Glomerular visceral epithelial cell (primary cell): ENCODE measurements around the gene STRN.
A peak's percentile ranks its signal among the peaks of the same experiment; 100 is the strongest.
"Not testable (repeated sequence)": the region's sequence is repeated elsewhere in the genome, so short reads cannot be mapped to it uniquely, and the experiment has no call there.

Experiments
- DNase-seq: peaks from one replicate; pipeline ENCODE4 v3.0.0-alpha.2; 2016; ENCODE audit errors: extremely low spot score

The STRN gene

GRCh38 chr2:36966370-36967235, at the start of gene STRN:
TSS of gene STRN (minus strand) at chr2:36966536. CDS start at chr2:36966463, 73 bp downstream.
- DNase-seq, result peak; percentile 95

- DNase-seq, result no peak
Observed at GRCh38 chr2:37013315-37013641, 46.9 kb upstream of the STRN start.

GRCh38 chr2:37011130-37011529, 44.8 kb upstream of the STRN start:
- DNase-seq, result no peak

- DNase-seq, result no peak
Observed at GRCh38 chr2:37005118-37005868, 39.0 kb upstream of the STRN start.

- no peak for DNase-seq
Observed at GRCh38 chr2:37000988-37001556, 34.7 kb upstream of the STRN start.

GRCh38 chr2:37000318-37000717, 34.0 kb upstream of the STRN start:
- no peak for DNase-seq

GRCh38 chr2:36999416-36999815, 33.1 kb upstream of the STRN start:
- DNase-seq, result not testable (repeated sequence)

- DNase-seq, result no peak
Observed at GRCh38 chr2:36993841-36994620, 27.7 kb upstream of the STRN start.

- no peak for DNase-seq
Observed at GRCh38 chr2:36988008-36988407, 21.7 kb upstream of the STRN start.

- DNase-seq, result no peak
Observed at GRCh38 chr2:36982467-36982866, 16.1 kb upstream of the STRN start.

GRCh38 chr2:36981911-36982310, 15.6 kb upstream of the STRN start:
- no peak for DNase-seq

GRCh38 chr2:36979007-36979406, 12.7 kb upstream of the STRN start:
- DNase-seq, result not testable (repeated sequence)

- DNase-seq, result no peak
Observed at GRCh38 chr2:36976065-36976464, 9.7 kb upstream of the STRN start.

GRCh38 chr2:36975306-36975705, 9.0 kb upstream of the STRN start:
- no peak for DNase-seq

- no peak for DNase-seq
Observed at GRCh38 chr2:36973320-36973719, 7.0 kb upstream of the STRN start.

GRCh38 chr2:36971990-36972389, 5.7 kb upstream of the STRN start:
- DNase-seq, result no peak

- DNase-seq, result no peak
Observed at GRCh38 chr2:36967236-36967876, 1.0 kb upstream of the STRN start.

- peak; percentile 48 for DNase-seq
Observed at GRCh38 chr2:36965751-36966369, 476 bp downstream of the STRN start.

GRCh38 chr2:36965206-36965605, 1.1 kb downstream of the STRN start:
- no peak for DNase-seq

GRCh38 chr2:36964496-36965058, 1.8 kb downstream of the STRN start:
- DNase-seq, result no peak

GRCh38 chr2:36963734-36964133, 2.6 kb downstream of the STRN start:
- no peak for DNase-seq
